HepG2 (cell line): ENCODE data around the gene BMPER. TPM values are rescaled to one million over a fixed set of nuclear protein-coding genes. Genes with fewer than 3 reads are reported as not detected.
A peak's percentile ranks its signal among the peaks of the same experiment; 100 is the strongest.

ENCODE experiments used
- ATAC-seq: fragments of 200-7000 bp; cut with Tn5 transposase; 3 replicates; pipeline ENCODE4 v1.9.1; 2020; ENCODE audit warnings: mild to moderate bottlenecking, moderate library complexity
- BruUV-seq: library from RNA; stranded (reverse); fragments of 400-500 nt; replicated peaks from 2 replicates; lab custom pipeline; 2021; lab: Mats Ljungman, UMichigan
- CTCF ChIA-PET: fragments of 300-600 bp; formaldehyde crosslinking; extraction: SDS; loops from one replicate; lab custom pipeline; 2021; ENCODE audit warnings: low total read pairs, inconsistent platforms, low intra/inter-chr PET ratio; lab: Yijun Ruan, JAX
- POLR2A ChIA-PET: fragments of 350-600 bp; sonication (Branson Sonifier 250); formaldehyde crosslinking; loops from one replicate; lab custom pipeline; 2020; ENCODE audit warnings: antibody characterized with exemption, inconsistent platforms; lab: Yijun Ruan, JAX
- DNase-seq: peaks from one replicate; pipeline ENCODE4 v3.0.0-alpha.2; 2015; ENCODE audit warnings: low spot score
- FAIRE-seq: peaks from 3 replicates; lab custom pipeline; 2011; peaks lifted over from hg19 to GRCh38; lab: Jason Lieb, UNC
- H2AFZ ChIP-seq: one replicate; pipeline ENCODE4 v1.6.1; 2011; ENCODE audit warnings: low read length, inconsistent platforms
- H3K27ac ChIP-seq: fragments of 300-600 bp; 3 replicates; pipeline ENCODE4 v1.8.0; 2011; ENCODE audit warnings: mixed run types, mild to moderate bottlenecking, mixed read lengths, low read length, inconsistent platforms; ENCODE audit not compliant: insufficient read depth; ENCODE audit errors: extremely low read length
- H3K27me3 ChIP-seq, 2 experiments: fragments of 200-600 bp in 1 of 2; 2 replicates in 1 of 2; 3 replicates in 1 of 2; pipeline versions ENCODE4 v1.6.0 to v1.8.0; 2011; ENCODE audit warnings: low read length in 2 of 2, mild to moderate bottlenecking in 2 of 2, moderate library complexity in 2 of 2, inconsistent platforms in 1 of 2; ENCODE audit not compliant: insufficient read depth in 2 of 2, control insufficient read depth in 1 of 2
- H3K36me3 ChIP-seq, 2 experiments: fragments of 200-600 bp in 1 of 2; replicated peaks in 1 of 2; 2 replicates in 1 of 2; 3 replicates in 1 of 2; pipeline versions ENCODE4 v1.5.1 to v1.8.0; 2011; ENCODE audit warnings: low read length in 2 of 2, inconsistent platforms in 1 of 2; ENCODE audit not compliant: insufficient read depth in 2 of 2, control insufficient read depth in 1 of 2
- H3K4me1 ChIP-seq: 2 replicates; pipeline ENCODE4 v1.5.1; 2012; ENCODE audit warnings: low read length, inconsistent platforms; ENCODE audit not compliant: insufficient read depth
- H3K4me2 ChIP-seq: 2 replicates; pipeline ENCODE4 v1.6.0; 2011; ENCODE audit warnings: low read depth, low read length, inconsistent platforms
- H3K4me3 ChIP-seq, 3 experiments: fragments of 200-600 bp in 1 of 3; sonication (generic), shearing (Covaris generic) in 1 of 3; replicated peaks in 1 of 3; 2 replicates each; pipeline ENCODE4 v1.5.1; 2011 to 2016; ENCODE audit warnings: low read length in 3 of 3, inconsistent platforms in 2 of 3, low read depth in 2 of 3, mild to moderate bottlenecking in 2 of 3, control low read depth in 1 of 3, mixed read lengths in 1 of 3; ENCODE audit not compliant: insufficient read depth in 1 of 3
- H3K79me2 ChIP-seq: one replicate; pipeline ENCODE4 v1.6.1; 2011; ENCODE audit warnings: low read length, inconsistent platforms; ENCODE audit not compliant: insufficient read depth
- H3K9ac ChIP-seq: 2 replicates; pipeline ENCODE4 v1.6.0; 2011; ENCODE audit warnings: mild to moderate bottlenecking, low read depth, low read length, inconsistent platforms; ENCODE audit not compliant: insufficient read depth
- H3K9me3 ChIP-seq: 2 replicates; pipeline ENCODE4 v1.5.1; 2012; ENCODE audit warnings: mild to moderate bottlenecking, low read length
- H4K20me1 ChIP-seq: 2 replicates; pipeline ENCODE4 v1.6.0; 2011; ENCODE audit warnings: inconsistent platforms, mild to moderate bottlenecking, low read length, moderate library complexity; ENCODE audit not compliant: insufficient read depth
- EP300 ChIP-seq, 3 experiments: sonication (generic) in 1 of 3; formaldehyde crosslinking in 1 of 3; IDR thresholded peaks; 2 replicates each; pipeline versions ENCODE4 v1.5.1 to v1.6.1; 2011 to 2020; ENCODE audit warnings: low read depth in 2 of 3, low read length in 2 of 3, borderline replicate concordance in 1 of 3, improper control_type of control experiment in 1 of 3, mild to moderate bottlenecking in 1 of 3, missing genetic modification reagents in 1 of 3, moderate library complexity in 1 of 3
- FOSL1 ChIP-seq: sonication (generic); formaldehyde crosslinking; IDR thresholded peaks from 2 replicates; pipeline ENCODE4 v1.9.0; 2021; ENCODE audit warnings: missing genetic modification reagents, borderline replicate concordance
- POLR2G ChIP-seq: fragments of 200-400 bp; formaldehyde crosslinking; IDR thresholded peaks from 2 replicates; pipeline ENCODE4 v1.6.1; 2018; ENCODE audit warnings: mild to moderate bottlenecking, low read depth, low read length, moderate library complexity
- SIX4 ChIP-seq: sonication (generic); formaldehyde crosslinking; IDR thresholded peaks from 2 replicates; pipeline ENCODE4 v1.4.0; 2020; ENCODE audit warnings: missing genetic modification reagents
- SOX5 ChIP-seq: IDR thresholded peaks from 2 replicates; pipeline ENCODE4 v1.6.1; 2016; ENCODE audit warnings: borderline replicate concordance
- STAG1 ChIP-seq: sonication (generic); formaldehyde crosslinking; IDR thresholded peaks from 2 replicates; pipeline ENCODE4 v1.4.0; 2020; ENCODE audit warnings: missing genetic modification reagents
- ZNF296 ChIP-seq: sonication (generic); formaldehyde crosslinking; conservative IDR thresholded peaks from 2 replicates; pipeline ENCODE4 v1.5.0; 2020; ENCODE audit warnings: mild to moderate bottlenecking, missing genetic modification reagents
- ZNF468 ChIP-seq: sonication (generic); formaldehyde crosslinking; IDR thresholded peaks from 2 replicates; pipeline ENCODE4 v1.8.0; 2022; ENCODE audit warnings: mild to moderate bottlenecking, moderate library complexity, missing genetic modification reagents
- ZNF484 ChIP-seq: sonication (generic); formaldehyde crosslinking; IDR thresholded peaks from 2 replicates; pipeline ENCODE4 v1.5.1; 2020; ENCODE audit warnings: mild to moderate bottlenecking, low read depth, missing genetic modification reagents, borderline replicate concordance
- ZNF546 ChIP-seq: sonication (generic); formaldehyde crosslinking; conservative IDR thresholded peaks from 2 replicates; pipeline ENCODE4 v1.8.1; 2023; ENCODE audit warnings: mild to moderate bottlenecking, missing genetic modification reagents
- ZNF547 ChIP-seq: sonication (generic); formaldehyde crosslinking; IDR thresholded peaks from 2 replicates; pipeline ENCODE4 v1.5.1; 2020; ENCODE audit warnings: mild to moderate bottlenecking, missing genetic modification reagents
- ZNF550 ChIP-seq: sonication (generic); formaldehyde crosslinking; IDR thresholded peaks from 2 replicates; pipeline ENCODE4 v1.4.0; 2020; ENCODE audit warnings: mild to moderate bottlenecking, missing genetic modification reagents, borderline replicate concordance
- ZNF674 ChIP-seq: sonication (generic); formaldehyde crosslinking; IDR thresholded peaks from 2 replicates; pipeline ENCODE4 v1.5.0; 2020; ENCODE audit warnings: low read depth, mild to moderate bottlenecking, missing genetic modification reagents
- WGBS: methylation state at CpG from one replicate; pipeline ENCODE4 v1.1.6; 2017; ENCODE audit warnings: low lambda C conversion rate; 5-methylcytosine and 5-hydroxymethylcytosine counted together
- in situ Hi-C: cut with HindIII; loops from 2 replicates; pipeline ENCODE4 v1.10.0; 2017; ENCODE audit warnings: low pct_unique_long_range_greater_than_20kb; ENCODE audit not compliant: extremely low pct_ligation_motif_present
- intact Hi-C: fragments of 100-400 bp; cut with micrococcal nuclease; formaldehyde crosslinking; loops from one replicate; pipeline ENCODE4 v1.10.0; 2022; ENCODE audit not compliant: unreplicated experiment
- polyA plus RNA-seq, 8 experiments: library from polyadenylated mRNA; depleted of rRNA in 3 of 8; stranded (reverse) in 7 of 8; unstranded in 1 of 8; fragments of >200 nt; fragmentation: Illumina TruSeq in 4 of 8; extraction: Trizol in 4 of 8; gene quantifications; 2 replicates each; pipeline versions ENCODE4 v1.2.1 to v1.2.3, GENCODE V29; 2011 to 2016; ENCODE audit warnings: low read depth in 4 of 8, missing spikeins in 1 of 8, mixed read lengths in 1 of 8; ENCODE audit not compliant: insufficient read depth in 1 of 8
- total RNA-seq, 5 experiments: library from RNA; depleted of rRNA; stranded (reverse); fragments of >200 nt; fragmentation: Illumina TruSeq; extraction: Trizol; gene quantifications; 2 replicates each; pipeline ENCODE4 v1.2.3, GENCODE V29; 2016; ENCODE audit warnings: low read depth in 1 of 5
- TF ChIP-seq, protein P1 (sequence below): IDR thresholded peaks from 2 replicates; pipeline ENCODE4 v1.6.1; 2016; ENCODE audit warnings: mild to moderate bottlenecking, missing biosample characterization, missing genetic modification reagents
- TF ChIP-seq, protein P2 (sequence below): sonication (generic); formaldehyde crosslinking; conservative IDR thresholded peaks from 2 replicates; pipeline ENCODE4 v1.8.0; 2022; ENCODE audit warnings: mild to moderate bottlenecking, moderate library complexity, missing genetic modification reagents

Gene BMPER
- total and polyA plus RNA-seq, 2 of the 13 experiments (the other 11 are each of a cell fraction or from before 2014, with no cell fraction given), result not detected

DNA sequence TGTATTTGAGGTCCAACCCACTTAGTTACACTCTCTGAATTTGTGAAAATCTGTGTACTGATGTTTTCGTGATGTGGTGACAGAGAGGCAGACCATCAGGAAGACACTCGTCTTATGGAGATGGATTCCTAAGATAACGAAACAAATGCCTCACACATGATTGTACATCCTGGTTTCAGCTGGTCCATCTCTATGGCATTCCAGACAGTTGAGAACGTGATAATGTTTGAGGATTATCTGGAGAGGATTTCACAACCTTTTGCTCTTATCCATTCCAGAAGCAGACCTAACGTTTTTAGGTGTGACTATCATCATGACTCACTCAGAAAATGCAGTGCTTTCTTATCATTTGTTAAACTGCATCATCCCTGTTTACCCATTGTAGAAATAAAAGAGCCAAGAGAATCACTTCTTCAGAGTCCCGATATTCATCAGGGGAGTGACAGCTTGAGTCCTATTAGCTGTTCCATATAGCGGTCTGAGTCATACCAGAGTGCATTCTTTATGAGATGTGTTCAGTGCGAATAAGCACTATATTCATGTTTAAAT lies 74.5 kb downstream of the BMPER start:
- FAIRE-seq (no peak), DNase-seq (peak; percentile 5), ATAC-seq (no peak)
- no peaks in the 10 kb centered on the region for H3K4me1 ChIP-seq
- 6% methylated on average over 8 of the region's 8 CpGs for WGBS
- H3K9ac ChIP-seq, result no peak overlapping the region
- in situ Hi-C loops (no loop called here), intact Hi-C loops (no loop called here)
- H3K4me2 ChIP-seq, result no peak overlapping the region
- no peak overlapping the region for H3K27ac ChIP-seq
- H3K27me3 ChIP-seq, result no peaks in the 10 kb centered on the region
- no peaks in the 10 kb centered on the region for H3K9me3 ChIP-seq
- TF ChIP-seq FOSL1 (CRISPR knock-in tag) (no peak), ZNF296 (CRISPR knock-in tag) (no peak), ZNF674 (no peak), SOX5 (no peak), SIX4 (CRISPR knock-in tag) (no peak), STAG1 (no peak), ZNF468 (CRISPR knock-in tag) (no peak), ZNF550 (no peak), POLR2G (no peak), ZNF484 (CRISPR knock-in tag) (no peak), EP300 (IDR thresholded peaks at IDR 0.05; ENCODE audit: low read depth in 2 of 2, low read length in 2 of 2) (no peak), EP300 (CRISPR knock-in tag; IDR thresholded peaks at IDR 0.05; ENCODE audit: borderline replicate concordance) (no peak), ZNF546 (CRISPR knock-in tag) (no peak), ZNF547 (no peak)
- TF ChIP-seq, protein P1, sequence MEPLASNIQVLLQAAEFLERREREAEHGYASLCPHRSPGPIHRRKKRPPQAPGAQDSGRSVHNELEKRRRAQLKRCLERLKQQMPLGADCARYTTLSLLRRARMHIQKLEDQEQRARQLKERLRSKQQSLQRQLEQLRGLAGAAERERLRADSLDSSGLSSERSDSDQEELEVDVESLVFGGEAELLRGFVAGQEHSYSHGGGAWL (CRISPR knock-in tag), result no peak
- TF ChIP-seq, protein P2, sequence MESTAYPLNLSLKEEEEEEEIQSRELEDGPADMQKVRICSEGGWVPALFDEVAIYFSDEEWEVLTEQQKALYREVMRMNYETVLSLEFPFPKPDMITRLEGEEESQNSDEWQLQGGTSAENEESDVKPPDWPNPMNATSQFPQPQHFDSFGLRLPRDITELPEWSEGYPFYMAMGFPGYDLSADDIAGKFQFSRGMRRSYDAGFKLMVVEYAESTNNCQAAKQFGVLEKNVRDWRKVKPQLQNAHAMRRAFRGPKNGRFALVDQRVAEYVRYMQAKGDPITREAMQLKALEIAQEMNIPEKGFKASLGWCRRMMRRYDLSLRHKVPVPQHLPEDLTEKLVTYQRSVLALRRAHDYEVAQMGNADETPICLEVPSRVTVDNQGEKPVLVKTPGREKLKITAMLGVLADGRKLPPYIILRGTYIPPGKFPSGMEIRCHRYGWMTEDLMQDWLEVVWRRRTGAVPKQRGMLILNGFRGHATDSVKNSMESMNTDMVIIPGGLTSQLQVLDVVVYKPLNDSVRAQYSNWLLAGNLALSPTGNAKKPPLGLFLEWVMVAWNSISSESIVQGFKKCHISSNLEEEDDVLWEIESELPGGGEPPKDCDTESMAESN (CRISPR knock-in tag), result no peak
- no TSS peak for BruUV-seq
- POLR2A ChIA-PET, result no interaction called here
- no peaks in the 10 kb centered on the region for H4K20me1 ChIP-seq
- CTCF ChIA-PET, result no interaction called here
- H3K4me3 ChIP-seq, result no peak overlapping the region
- H3K79me2 ChIP-seq, result no peaks in the 10 kb centered on the region
- no peaks in the 10 kb centered on the region for H3K36me3 ChIP-seq
- no peak overlapping the region for H2AFZ ChIP-seq
